CD4-positive, alpha-beta T cell treated with Interleukin-21 for 1 hour (primary cell): Measurements from ENCODE around the gene CBARP.

Experiments used
- DNase-seq: peaks from one replicate; pipeline ENCODE4 v3.0.0-alpha.2; 2020

The CBARP gene

GRCh38 chr19:1262623-1263123 lies 24.9 kb upstream of the CBARP start:
- DNase-seq = no peak

DNA sequence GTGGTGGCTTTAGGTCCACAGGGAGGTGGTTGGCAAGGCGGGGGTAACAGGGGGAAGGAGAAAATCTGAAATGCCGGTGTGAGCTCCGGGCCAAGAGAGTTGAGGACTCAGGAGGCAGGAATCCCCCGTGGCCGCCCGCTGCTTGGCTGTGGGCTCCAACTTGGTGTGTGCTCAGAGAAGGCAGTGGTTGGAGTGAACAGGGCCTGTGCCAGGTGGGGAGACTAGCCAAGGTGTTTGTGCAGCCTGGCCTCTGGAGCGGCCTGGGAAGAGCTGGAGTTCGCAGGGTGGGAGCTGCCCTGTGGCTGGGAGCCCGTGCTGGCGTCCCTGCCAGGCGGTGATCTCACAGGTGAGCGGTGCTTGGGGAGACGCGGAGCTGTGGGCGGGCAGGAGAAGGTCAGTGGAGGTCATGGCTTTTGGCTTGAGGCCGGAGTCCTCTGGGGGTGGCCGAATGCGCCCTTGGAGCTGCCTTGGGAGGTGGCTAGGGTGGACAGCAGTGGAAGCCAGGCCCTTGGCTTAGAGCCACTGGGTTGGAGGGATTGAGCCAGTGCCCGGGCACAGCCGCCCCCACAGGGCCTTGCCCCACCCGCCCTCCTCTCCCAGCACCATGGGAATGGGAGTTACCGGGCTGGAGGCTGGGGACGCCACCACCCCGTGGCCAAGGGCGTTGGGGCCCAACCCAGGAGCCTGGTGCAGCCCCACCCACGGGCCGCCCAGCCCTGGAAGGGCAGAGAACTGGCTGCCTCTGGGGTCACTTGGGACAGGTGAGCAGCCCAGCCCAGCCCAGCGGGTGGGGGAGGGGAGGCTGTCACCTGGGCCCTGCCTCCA lies 24.2 kb upstream of the CBARP start:
- peak; percentile 68 for DNase-seq

DNA sequence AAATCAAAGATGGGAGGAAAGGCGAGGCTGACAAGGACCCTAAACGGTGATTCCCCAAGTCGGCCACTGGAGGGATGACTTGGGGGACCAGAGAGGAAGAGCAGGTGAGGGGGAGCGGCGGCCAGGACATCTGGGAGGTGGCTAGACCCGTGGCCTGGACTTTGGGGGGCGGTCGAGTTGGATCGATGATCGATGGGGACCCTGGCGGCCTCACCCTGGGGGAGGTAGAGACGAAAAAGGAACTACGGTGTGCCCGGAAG lies 23.7 kb upstream of the CBARP start:
- peak; percentile 70 for DNase-seq

DNA sequence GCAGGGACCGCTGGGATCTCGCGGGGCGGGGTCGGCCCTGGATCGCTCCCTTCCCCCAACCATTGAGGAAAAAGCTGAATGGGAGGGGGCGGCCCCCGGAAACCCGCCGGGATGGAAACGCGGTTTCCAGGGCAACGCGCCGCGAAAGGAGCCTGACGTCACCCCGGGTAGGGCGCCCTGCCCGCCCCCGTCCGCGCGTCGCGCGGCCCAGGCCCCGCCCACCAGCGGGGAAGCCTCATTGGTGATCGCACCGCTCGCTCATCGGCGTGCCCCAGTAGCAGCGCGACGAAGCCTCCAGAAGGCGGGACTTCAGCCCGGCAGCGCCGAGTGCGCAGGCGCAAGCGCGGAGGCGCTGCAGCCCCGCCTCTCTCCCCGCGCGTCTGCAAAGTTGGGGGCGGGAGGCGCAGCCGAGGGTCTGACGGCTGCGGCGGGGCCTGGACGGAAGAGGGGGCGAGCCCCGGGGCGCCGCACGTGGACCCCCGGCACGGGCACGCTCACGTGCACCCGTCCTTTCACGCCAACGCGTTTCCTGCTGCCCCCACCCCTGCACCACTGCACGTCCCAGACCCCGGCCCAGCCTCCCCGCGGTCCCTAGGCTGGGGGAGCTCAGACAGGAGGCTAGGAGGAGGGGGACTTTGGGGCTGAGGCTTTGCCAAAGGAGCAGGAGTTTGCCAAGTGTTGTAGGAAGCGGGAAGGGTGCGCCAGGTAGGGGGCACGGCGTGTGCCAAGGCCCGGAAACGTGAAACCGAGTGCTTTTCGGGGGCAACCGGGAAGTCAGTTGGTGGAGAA lies 23.1 kb upstream of the CBARP start:
- peak; percentile 98 for DNase-seq

- DNase-seq = peak; percentile 76
Observed at GRCh38 chr19:1259876-1260748, 22.3 kb upstream of the CBARP start.

DNA sequence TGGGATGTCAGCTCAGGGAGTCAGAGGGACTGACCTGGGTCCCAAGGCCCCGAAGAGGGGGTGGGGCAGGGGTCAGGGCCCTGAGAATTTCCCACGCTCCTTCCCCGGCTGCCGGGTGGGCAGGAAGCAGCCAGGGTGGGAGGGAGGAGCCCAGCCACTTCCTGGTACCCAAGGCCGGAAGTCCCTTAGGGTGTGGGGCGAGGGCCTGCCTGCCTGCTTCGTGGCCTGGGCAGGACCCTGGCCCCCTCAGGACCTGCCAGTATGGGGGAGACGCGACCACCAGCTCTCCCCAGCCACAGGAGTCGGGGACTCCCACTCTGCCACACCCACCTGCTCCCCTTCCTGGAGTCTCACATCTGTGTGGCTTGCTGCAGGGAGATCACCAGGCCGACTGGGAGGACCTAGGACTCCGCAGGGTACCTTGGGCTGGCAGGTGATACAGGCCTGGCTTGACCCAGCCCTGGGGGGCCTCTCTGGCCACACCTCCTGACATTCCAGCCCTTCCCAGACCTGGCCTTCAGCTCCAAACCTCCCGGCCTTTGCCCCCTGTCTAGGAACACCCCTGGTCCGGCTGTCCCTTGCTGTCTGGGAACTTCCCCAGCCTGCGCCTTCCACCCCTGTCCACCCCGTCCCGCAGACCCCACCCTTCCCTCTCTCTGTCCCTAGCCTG lies 21.5 kb upstream of the CBARP start:
- peak; percentile 86 for DNase-seq

DNA sequence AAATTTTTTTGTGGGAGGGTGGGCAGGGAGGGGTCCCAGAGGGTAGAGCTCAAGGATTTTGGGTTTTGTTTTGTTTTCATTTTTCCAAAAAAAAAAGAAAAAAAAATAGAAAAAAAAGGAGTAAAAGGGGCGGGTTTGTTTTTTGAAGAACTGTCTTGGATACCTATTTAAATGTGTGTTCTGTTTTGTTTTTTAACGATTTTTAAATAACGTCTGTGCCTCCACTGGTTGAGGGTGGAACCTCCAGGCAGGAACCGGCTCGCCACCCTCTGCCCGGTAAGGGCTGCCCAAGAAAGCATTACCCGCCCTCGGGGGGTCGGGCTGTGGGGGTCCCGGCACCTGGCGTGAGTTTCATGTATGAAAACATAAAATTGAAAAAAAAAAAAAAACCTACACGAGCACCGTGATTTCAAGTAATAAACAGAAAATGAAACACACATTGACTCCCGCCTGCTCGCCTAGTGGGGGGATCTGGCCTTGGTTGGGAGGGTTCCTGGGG lies 21.0 kb upstream of the CBARP start:
- DNase-seq = no peak

DNA sequence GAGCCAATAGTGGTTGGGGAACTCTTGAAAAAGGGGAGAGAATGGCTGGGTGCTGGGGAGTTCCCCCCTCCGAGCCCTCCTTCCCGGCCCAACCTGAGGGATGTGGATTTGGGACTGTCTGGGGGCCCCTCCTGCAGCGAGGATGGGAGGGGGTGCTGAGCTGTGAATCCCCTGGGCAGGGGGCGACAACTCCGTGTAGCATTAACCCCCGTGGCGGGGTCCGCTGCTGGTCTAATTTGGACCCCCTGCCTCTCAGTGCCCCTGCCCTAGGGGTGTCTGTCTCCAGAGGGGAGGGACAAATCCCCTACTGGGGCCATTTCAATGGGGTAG lies 20.3 kb upstream of the CBARP start:
- no peak for DNase-seq

- DNase-seq = peak; percentile 25
Observed at GRCh38 chr19:1257475-1258162, 19.8 kb upstream of the CBARP start.

DNA sequence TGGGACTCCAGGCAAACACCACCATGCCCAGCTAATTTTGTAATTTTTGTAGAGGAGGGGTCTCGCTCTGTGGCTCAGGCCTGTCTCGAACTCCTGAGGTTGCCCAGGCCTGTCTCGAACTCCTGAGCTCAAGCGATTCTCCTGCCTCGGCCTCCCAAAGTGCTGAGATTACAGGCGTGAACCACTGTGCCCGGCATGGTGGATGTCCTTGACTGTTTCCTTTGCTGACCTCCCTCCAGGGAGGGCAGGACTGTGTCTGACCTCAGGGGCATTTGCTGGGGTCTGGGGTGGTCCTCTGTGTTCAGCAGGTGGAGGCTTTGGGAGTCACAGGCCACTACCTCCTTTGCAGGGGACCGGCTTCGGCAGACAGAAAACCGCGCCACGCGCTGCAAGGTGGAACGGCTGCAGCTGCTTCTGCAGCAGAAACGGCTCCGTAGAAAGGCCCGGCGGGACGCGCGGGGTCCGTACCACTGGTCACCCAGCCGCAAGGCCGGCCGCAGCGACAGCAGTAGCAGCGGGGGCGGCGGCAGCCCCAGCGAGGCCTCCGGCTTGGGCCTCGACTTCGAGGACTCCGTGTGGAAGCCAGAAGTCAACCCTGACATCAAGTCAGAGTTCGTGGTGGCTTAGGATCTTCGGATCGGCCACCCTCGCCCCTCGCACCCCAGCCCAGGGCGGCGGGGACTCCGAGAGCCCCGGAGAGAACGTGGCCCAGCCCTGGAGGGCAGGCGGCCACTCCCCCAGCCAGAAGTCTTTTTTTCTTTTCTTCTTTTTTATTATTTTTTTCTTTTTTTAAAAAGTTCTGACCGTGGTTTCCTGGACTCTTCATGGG lies 19.1 kb upstream of the CBARP start:
- DNase-seq = peak; percentile 19

DNA sequence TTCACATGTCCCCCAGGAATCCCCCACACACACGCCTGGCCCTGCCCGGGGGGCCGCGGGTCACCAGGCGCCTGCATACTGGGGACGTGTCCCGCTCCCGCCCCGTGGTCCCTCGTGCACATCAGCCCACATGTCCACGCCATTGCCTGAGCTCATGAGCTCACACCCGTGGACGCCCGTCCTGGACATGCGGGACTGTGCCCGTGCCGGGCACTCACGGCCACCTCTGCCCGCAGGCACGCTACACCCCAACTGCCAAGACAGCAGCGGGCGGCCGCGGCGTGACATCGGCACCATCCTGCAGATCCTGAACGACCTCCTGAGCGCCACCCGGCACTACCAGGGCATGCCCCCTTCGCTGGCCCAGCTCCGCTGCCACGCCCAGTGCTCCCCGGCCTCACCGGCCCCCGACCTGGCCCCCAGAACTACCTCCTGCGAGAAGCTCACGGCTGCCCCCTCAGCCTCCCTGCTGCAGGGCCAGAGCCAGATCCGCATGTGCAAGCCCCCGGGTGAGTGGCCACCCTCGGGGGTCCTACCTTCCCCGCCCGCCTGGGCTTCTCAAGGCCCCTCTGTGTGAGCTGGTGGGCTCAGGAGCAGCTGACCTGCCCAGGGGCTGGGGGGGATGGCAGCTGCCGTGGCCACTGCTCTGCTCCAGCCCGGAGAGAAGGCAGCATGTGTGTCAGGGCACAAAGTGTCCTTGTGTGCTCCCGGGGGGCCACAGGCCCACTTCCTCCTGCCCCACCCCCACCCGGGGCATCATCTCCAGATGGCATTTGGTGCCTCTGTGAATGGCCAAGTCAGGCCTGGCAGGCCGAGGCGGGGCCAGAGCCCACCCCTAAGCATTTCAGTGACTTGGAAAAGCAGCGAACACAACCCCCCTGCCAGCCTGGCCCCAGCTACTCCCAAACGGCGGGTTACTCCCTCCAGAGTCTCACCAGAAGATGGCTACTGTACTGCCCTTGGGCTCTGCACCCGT lies 17.7 kb upstream of the CBARP start:
- peak; percentile 17 for DNase-seq

DNA sequence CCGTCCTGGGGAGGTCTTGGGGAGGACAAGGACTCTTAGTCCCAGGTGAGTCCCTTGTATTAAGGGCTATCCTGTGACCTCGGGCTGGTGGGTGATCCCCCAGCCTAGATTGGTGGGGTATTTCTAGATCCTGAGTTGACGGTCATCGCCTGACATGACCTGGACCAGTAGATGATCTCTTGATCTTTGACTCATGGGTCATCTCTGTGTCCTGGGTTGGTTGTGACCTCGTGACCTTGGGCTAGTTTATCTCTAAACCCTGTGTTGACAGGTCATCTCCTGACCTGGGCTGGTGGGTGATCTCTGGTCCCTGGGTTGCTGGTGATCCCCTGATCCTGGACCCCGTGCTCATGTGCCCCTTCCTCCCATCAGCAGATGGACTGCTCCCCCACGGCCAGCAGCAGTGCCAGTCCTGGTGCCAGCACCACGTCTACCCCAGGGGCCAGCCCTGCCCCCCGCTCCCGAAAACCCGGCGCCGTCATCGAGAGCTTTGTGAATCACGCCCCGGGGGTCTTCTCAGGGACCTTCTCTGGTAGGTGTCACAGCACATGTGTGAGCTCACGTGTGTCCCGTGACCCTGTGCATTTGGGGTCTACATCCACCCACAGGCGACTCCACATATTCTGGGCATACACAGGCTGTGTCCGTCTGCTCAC lies 16.9 kb upstream of the CBARP start:
- peak; percentile 13 for DNase-seq

GRCh38 chr19:1254081-1254527 lies 16.3 kb upstream of the CBARP start:
- no peak for DNase-seq

GRCh38 chr19:1253514-1254080 lies 15.8 kb upstream of the CBARP start:
- no peak for DNase-seq

GRCh38 chr19:1252821-1253513 lies 15.2 kb upstream of the CBARP start:
- peak; percentile 86 for DNase-seq

- peak; percentile 86 for DNase-seq
Observed at GRCh38 chr19:1252221-1252820, 14.5 kb upstream of the CBARP start.

DNA sequence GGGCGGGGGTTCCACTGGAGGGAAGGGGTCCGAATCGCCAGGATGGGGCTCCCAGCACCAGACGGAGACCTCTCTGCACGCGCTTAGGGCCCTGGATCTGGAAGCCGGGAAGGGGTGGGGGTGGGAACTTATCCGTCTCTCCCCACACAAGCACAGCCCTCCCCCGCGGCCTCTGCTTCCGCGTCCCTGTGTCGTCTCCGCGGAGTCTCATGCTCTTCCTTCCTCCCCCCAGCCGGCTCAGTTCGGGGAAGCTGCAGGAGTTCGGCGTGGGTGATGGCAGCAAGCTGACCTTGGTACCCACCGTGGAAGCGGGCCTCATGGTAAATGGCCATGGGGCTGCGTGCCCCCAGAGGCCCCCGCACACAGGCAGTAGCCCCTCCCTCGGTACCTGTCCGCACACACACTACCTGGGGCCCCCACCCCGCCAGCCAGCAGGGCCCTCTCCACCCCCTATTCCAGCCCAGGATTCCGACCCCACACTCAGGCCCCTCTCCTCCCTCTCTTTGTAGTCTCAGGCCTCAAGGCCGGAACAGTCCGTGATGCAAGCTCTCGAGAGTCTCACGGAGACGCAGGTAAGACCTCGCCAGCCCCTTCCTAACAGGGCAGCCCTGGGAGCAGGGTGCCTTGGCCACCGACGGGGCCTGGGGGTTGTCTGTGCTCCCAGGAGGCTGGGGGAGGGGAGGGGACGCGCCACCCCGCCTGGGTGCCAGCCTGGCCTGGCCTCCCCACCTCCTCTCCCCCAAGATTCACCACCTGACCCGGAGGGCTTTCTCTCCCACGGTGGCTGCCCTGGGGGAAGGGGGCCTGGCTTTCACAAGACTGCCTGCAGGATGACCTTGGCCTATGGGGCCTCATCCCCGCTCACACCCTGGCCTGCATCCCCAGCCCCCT lies 13.8 kb upstream of the CBARP start:
- peak; percentile 69 for DNase-seq
